GM12864 (cell line): ENCODE data around the gene ZNF382.

Experiments
- DNase-seq: peaks from one replicate; pipeline ENCODE4 v3.0.0-alpha.2; 2011; ENCODE audit warnings: low read depth
- H3K4me3 ChIP-seq: 2 replicates; pipeline ENCODE4 v1.5.1; 2011; ENCODE audit warnings: mild to moderate bottlenecking, low read depth, low read length, control low read depth
- TF ChIP-seq, protein P1 (sequence below): IDR thresholded peaks from 2 replicates; pipeline ENCODE4 v1.5.1; 2011; ENCODE audit warnings: low read depth, mild to moderate bottlenecking, moderate library complexity, low read length, control low read depth, inconsistent platforms; ENCODE audit errors: missing control alignments

The ZNF382 gene

DNA sequence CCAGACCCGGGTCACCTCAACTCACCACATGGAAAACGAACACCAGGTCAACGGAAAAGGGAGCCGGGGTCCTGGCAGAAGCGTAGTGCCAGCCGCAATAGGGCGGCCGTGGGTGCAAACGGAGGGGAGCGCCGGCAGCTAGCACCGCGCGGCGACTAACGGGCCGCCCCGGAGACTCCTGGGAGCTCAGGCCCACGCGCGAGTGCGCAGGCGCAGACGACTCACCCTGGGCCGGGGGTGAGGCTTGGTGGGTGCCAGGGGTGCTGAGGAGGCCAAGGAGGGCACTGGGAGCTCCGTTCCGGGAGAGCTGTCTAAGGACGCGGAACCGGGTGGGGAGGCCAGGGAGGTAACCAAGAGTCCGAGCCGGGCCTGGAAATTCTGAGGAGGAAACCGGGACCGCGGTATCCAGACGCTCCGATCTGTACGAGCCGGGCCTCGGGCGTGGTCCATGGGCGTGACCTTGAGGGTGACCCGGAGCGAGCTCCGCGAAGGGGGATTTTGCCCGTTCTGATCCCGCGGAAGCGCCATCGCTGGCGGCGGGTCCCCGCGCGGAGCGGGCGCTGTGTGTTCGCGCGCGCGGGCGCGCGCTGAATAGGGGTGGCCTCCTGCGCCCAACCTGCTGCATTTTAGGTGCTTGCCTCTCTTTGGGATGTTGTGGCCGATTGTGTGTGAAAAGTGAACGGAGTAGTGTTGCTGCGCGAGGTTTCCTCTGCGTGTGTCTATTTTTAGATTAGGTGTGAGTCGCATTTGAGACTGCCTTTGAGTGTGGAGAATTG, at the start of gene ZNF382:
TSS of gene ZNF382 (plus strand) at position 213 of the 776 bp plus-strand sequence. CDS start 4,602 bp downstream, outside the sequence.
- DNase-seq = peak; percentile 25
- TF ChIP-seq, protein P1, sequence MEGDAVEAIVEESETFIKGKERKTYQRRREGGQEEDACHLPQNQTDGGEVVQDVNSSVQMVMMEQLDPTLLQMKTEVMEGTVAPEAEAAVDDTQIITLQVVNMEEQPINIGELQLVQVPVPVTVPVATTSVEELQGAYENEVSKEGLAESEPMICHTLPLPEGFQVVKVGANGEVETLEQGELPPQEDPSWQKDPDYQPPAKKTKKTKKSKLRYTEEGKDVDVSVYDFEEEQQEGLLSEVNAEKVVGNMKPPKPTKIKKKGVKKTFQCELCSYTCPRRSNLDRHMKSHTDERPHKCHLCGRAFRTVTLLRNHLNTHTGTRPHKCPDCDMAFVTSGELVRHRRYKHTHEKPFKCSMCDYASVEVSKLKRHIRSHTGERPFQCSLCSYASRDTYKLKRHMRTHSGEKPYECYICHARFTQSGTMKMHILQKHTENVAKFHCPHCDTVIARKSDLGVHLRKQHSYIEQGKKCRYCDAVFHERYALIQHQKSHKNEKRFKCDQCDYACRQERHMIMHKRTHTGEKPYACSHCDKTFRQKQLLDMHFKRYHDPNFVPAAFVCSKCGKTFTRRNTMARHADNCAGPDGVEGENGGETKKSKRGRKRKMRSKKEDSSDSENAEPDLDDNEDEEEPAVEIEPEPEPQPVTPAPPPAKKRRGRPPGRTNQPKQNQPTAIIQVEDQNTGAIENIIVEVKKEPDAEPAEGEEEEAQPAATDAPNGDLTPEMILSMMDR = no peak
- peak within 1 kb of the TSS; percentile 60 for H3K4me3 ChIP-seq

DNA sequence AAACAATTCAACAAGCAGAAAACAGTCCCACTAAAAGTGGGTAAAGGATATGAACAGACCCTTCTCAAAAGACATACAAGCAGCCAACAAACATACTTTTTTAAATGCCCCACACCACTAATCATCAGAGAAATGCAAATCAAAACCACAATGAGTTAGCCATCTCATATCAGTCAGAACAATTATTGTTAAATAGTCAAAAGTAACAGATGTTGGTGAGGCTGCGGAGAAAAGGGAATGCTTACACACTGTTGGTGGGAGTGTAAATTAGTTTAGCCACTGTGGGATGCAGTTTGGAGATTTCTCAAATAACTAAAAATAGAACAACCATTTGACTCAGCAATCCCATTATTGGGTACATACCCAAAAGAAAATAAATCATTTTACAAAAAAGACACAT, 40.7 kb upstream of the ZNF382 start:
- TF ChIP-seq, protein P1 = no peak
- no peak for DNase-seq

DNA sequence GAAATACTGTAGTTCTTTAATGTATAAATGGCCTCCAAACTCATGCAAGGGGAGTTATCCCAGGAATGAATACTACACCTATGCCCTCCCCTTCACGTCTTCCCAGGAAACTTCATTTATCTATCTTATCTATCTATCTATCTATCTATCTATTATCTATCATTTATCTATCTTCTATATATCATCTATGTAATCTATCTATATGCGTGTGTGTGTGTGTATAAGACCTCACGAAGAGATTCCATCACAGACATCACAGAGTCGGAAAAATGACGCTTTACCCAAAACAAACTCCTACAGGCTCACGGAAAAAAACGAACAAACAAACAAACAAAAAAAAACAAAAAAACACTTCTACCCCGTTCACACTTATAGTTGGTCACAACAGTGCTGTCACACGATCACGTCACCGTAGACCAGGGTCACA, 32.5 kb upstream of the ZNF382 start:
- DNase-seq = no peak
- TF ChIP-seq, protein P1 = no peak
- H3K4me3 ChIP-seq = peak overlapping the region; percentile 97

More for the DNA sequence above, 40.7 kb upstream of the ZNF382 start:
- H3K4me3 ChIP-seq = no peak overlapping the region

DNA sequence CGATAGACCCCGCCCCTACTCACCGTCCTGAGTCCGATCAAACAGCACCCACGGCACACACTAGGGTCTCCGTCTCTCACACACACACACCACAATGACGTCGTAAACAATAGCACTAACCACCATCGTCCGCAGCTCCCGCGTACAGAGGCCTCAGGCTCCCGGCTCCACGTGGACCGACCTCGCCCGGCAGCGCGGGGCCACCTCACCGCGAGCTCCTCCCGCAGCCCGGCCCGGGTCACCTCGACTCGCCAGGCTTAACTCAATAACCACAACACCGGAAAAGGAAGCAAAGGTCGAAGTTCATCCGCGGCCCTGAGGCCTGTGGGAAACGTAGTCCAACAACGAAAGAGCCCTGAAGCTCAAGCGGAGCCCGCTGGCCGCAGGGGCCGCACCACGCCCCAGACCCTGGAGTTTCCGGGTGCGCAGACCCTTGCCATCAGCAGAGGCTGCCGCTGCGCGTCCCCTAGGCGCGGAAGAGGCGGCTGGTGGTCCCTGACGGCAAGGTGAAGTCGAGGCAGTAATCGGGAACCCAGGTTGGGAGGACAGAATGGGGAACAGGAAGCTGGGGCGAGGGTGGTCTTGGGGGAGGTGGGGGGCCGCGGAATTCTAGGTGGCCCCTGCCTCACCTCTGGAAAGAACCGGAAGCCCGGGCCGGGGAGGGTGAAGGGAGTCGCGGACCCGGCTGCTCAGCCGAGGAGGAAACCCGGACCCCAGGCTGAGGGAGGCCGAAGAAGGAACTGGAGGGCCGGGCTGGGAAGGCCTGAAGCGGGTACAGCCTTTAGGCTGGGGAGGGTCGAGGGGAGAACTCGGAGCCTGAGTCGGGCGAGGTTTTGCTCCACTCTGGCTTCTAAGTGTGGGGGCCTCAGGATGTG, 31.9 kb upstream of the ZNF382 start, which contains the start of gene ZNF529:
TSS of gene ZNF529 (minus strand) at position 273 of the 875 bp plus-strand sequence. CDS start 946 bp downstream, outside the sequence.
- H3K4me3 ChIP-seq = peak within 1 kb of the TSS; percentile 97
- TF ChIP-seq, protein P1 = no peak
- DNase-seq = peak; percentile 80

DNA sequence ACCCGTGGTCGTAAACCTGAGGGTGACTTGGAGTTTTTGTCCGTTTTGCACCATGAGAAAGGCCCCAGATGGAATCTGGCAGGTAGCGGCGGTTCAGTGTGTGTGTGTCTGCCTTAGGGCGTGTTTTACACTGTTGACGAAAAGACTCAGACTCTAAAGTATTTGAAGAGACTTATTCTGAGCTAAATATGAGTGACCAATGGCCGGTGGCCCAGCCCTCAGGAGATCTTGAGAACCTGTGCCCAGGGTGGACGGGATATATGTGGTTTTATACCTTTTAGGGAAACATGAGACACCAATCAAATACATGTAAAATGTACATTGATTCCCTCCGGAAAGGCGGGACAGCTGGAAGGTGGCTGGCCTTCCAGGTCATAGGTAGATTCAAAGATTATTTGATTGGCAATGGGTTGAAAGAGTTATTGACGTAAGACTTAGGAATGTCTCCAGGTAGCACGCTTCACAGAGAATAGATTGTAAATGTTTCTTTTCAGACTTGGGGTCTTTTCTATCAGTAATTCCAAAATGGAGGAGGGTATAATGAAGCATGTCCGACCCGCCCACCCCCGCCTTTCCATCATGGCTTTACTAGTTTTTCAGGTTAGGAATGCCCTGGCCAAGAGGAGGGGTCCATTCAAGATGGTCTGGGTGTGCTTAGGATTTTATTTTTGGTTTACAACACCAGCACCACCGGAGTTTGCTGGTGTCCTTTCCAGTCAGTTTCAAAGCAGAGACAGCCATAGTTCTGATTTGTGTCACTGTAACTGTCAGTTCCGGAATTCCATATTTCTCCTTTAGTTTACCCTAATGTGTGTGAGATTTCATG, 31.0 kb upstream of the ZNF382 start:
- TF ChIP-seq, protein P1 = no peak
- H3K4me3 ChIP-seq = peak overlapping the region; percentile 97
- DNase-seq = peak; percentile 1

DNA sequence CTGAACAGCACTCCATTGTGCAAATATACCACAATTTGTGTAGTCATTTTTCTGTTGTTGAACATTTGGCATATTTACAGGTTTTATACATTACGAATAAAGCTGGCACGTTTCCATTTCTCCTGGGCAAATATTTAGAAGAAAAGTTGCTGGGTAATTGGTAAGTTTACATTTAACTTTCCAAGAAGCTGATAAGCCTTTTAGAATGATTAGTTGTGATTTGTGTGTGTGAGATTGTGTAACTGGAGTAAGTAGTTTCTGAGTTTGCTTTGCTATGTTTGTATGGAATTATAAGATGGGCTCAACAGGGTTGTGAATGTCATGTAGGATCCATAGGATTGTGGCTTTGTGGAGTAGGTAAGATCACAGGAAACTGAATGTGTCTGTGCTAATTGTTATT, 30.4 kb upstream of the ZNF382 start:
- TF ChIP-seq, protein P1 = no peak
- no peak for DNase-seq
- H3K4me3 ChIP-seq = no peak overlapping the region; the same call in 1 of the 2 replicates
